ENCODE measurements around the gene KIF20A.

Gene KIF20A

GRCh38 chr5:138177941-138178515 is 884 bp upstream of the KIF20A start:
- CTCF ChIA-PET: interaction anchor here (0.6 to 1.6 kb wide), 5 partner anchors 39 to 257 kb away, joined by 3 to 4 read pairs (median 4); no protein-coding TSS in a partner anchor
- peak; percentile 46 for DNase-seq (ENCODE audit: extremely low spot score)
- TF ChIP-seq, protein P1, sequence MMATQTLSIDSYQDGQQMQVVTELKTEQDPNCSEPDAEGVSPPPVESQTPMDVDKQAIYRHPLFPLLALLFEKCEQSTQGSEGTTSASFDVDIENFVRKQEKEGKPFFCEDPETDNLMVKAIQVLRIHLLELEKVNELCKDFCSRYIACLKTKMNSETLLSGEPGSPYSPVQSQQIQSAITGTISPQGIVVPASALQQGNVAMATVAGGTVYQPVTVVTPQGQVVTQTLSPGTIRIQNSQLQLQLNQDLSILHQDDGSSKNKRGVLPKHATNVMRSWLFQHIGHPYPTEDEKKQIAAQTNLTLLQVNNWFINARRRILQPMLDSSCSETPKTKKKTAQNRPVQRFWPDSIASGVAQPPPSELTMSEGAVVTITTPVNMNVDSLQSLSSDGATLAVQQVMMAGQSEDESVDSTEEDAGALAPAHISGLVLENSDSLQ (IDR thresholded peaks at IDR 0.05): no peak
- TF ChIP-seq HDGF (IDR thresholded peaks at IDR 0.05; ENCODE audit: borderline replicate concordance) (no peak), ZNF384 (IDR thresholded peaks at IDR 0.05) (no peak), CTBP1 (IDR thresholded peaks at IDR 0.05; ENCODE audit: borderline replicate concordance) (no peak), LEF1 (IDR thresholded peaks at IDR 0.05; ENCODE audit: borderline replicate concordance) (no peak), ARNT (IDR thresholded peaks at IDR 0.05) (no peak), ELF4 (IDR thresholded peaks at IDR 0.05) (no peak), FOXA1 (IDR thresholded peaks at IDR 0.05) (no peak)
- POLR2A ChIA-PET: interaction anchor here (0.6 to 2.6 kb wide), 8 partner anchors 10 to 272 kb away, joined by 3 to 14 read pairs (median 6); partner anchors contain the start of gene CDC23

GRCh38 chr5:138179277-138179857 is 455 bp downstream of the KIF20A start:
- POLR2A ChIA-PET: interaction anchor here (0.7 to 2.6 kb wide), 24 partner anchors 9 to 325 kb away, joined by 3 to 19 read pairs (median 5); partner anchors contain the start of genes CDC23, CDC25C, FAM53C and KDM3B
- 0 out of 2 replicates have a peak, but pooled peaks have one; percentile 2 for TF ChIP-seq L3MBTL2 (conservative IDR thresholded peaks at IDR 0.05)
- TF ChIP-seq ELF4 (IDR thresholded peaks at IDR 0.05): no peak
- CTCF ChIA-PET: interaction anchor here (0.6 to 1.8 kb wide), 15 partner anchors 27 to 324 kb away, joined by 3 to 6 read pairs (median 4); partner anchors contain the start of genes CDC25C and KDM3B
- DNase-seq (ENCODE audit: extremely low spot score): peak; percentile 27

GRCh38 chr5:138180183-138180782 is 1.4 kb downstream of the KIF20A start:
- peak; percentile 53 for DNase-seq (ENCODE audit: extremely low spot score)
- CTCF ChIA-PET: interaction anchor here (0.6 to 1.8 kb wide), 8 partner anchors 43 to 323 kb away, joined by 3 to 6 read pairs (median 4); partner anchors contain the start of genes CDC25C and KDM3B
- POLR2A ChIA-PET: interaction anchor here (0.6 to 2.6 kb wide), 5 partner anchors 8 to 518 kb away, joined by 3 to 19 read pairs (median 6); partner anchors contain the start of gene CDC23
- TF ChIP-seq, protein P1 (IDR thresholded peaks at IDR 0.05): peak; percentile 59
- no peak for TF ChIP-seq FOXK2 (IDR thresholded peaks at IDR 0.05)

DNA sequence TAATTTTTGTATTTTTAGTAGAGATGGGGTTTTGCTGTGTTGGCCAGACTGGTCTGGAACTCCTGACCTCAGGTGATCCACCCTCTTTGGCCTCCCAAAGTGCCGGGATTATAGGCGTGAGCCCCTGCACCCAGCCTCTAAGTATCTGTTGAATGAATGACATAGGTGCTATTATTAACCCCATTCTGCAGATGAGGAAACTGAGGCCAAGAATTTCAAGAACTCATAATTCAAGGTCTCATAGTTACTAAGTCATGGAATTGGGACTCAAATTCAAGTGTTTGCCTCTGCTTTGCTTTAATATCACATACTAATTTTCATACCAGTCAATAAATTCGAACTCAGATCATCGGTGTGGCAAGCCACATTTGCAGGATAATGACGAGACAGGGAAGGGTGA is 1.9 kb downstream of the KIF20A start:
- ChIA-PET POLR2A (no interaction called here), CTCF (interaction anchor here (1.4 to 1.8 kb wide), 3 partner anchors 63 to 318 kb away, joined by 4 to 6 read pairs (median 4); no protein-coding TSS in a partner anchor)
- no peak for DNase-seq (ENCODE audit: extremely low spot score)
- TF ChIP-seq ARNT (IDR thresholded peaks at IDR 0.05): no peak
- no peak for TF ChIP-seq FOXA1 (IDR thresholded peaks at IDR 0.05)
- TF ChIP-seq SP1 (IDR thresholded peaks at IDR 0.05): no peak
- TF ChIP-seq HDGF (IDR thresholded peaks at IDR 0.05; ENCODE audit: borderline replicate concordance): no peak
- no peak for TF ChIP-seq ZNF384 (IDR thresholded peaks at IDR 0.05)
- no peak for TF ChIP-seq FOXM1 (IDR thresholded peaks at IDR 0.05; ENCODE audit: borderline replicate concordance)

DNA sequence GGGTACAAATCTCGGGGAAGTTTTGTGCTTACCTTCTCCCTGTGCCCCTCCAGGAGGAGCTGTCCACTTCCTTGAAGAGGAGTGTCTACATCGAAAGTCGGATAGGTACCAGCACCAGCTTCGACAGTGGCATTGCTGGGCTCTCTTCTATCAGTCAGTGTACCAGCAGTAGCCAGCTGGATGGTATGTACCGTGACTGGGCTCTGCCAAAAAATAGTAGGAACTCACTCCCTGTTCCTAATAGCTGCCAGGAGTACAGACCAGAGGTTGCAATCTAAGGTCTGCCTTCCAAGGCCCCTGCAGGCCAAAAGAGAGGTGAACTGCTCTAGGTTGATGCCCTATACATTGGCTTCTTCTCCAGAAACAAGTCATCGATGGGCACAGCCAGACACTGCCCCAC is 3.9 kb downstream of the KIF20A start:
- DNase-seq (ENCODE audit: extremely low spot score): no peak
- CTCF ChIA-PET: interaction anchor here (1.1 kb wide), 1 partner anchor 171 kb away, joined by 3 read pairs; no protein-coding TSS in a partner anchor
- TF ChIP-seq, protein P1 (IDR thresholded peaks at IDR 0.05): no peak
- TF ChIP-seq TARDBP (IDR thresholded peaks at IDR 0.05): no peak
- no peak for TF ChIP-seq ARNT (IDR thresholded peaks at IDR 0.05)
- TF ChIP-seq SP1 (IDR thresholded peaks at IDR 0.05): no peak
- TF ChIP-seq ELF4 (IDR thresholded peaks at IDR 0.05): no peak
- TF ChIP-seq NFRKB (IDR thresholded peaks at IDR 0.05): no peak
- no peak for TF ChIP-seq HDGF (IDR thresholded peaks at IDR 0.05; ENCODE audit: borderline replicate concordance)
- no peak for TF ChIP-seq L3MBTL2 (conservative IDR thresholded peaks at IDR 0.05)
- TF ChIP-seq FOXA1 (IDR thresholded peaks at IDR 0.05): no peak
- TF ChIP-seq ZNF384 (IDR thresholded peaks at IDR 0.05): no peak
- TF ChIP-seq FOXK2 (IDR thresholded peaks at IDR 0.05): no peak
- no peak for TF ChIP-seq LEF1 (IDR thresholded peaks at IDR 0.05; ENCODE audit: borderline replicate concordance)
- no peak for TF ChIP-seq CTBP1 (IDR thresholded peaks at IDR 0.05; ENCODE audit: borderline replicate concordance)
- no peak for TF ChIP-seq SUZ12 (IDR thresholded peaks at IDR 0.05)
- no peak for TF ChIP-seq FOXM1 (IDR thresholded peaks at IDR 0.05; ENCODE audit: borderline replicate concordance)
- TF ChIP-seq BHLHE40 (IDR thresholded peaks at IDR 0.05; ENCODE audit: borderline replicate concordance): no peak
- POLR2A ChIA-PET: interaction anchor here (1.6 kb wide), 1 partner anchor 31 kb away, joined by 5 read pairs; the partner anchor contains the start of gene CDC23

- ChIA-PET POLR2A (interaction anchor here (0.8 to 4.9 kb wide), 2 partner anchors 13 to 27 kb away, joined by 5 to 20 read pairs; partner anchors contain the start of gene CDC23), CTCF (interaction anchor here (0.5 kb wide), 1 partner anchor 9 kb away, joined by 3 read pairs; no protein-coding TSS in a partner anchor)
- no peak for DNase-seq (ENCODE audit: extremely low spot score)
- TF ChIP-seq HDGF (IDR thresholded peaks at IDR 0.05; ENCODE audit: borderline replicate concordance) (no peak), FOXA1 (IDR thresholded peaks at IDR 0.05) (no peak), L3MBTL2 (conservative IDR thresholded peaks at IDR 0.05) (no peak), ZNF384 (IDR thresholded peaks at IDR 0.05) (no peak), NFRKB (IDR thresholded peaks at IDR 0.05) (no peak), TARDBP (IDR thresholded peaks at IDR 0.05) (no peak), SUZ12 (IDR thresholded peaks at IDR 0.05) (no peak), FOXK2 (IDR thresholded peaks at IDR 0.05) (no peak)
- TF ChIP-seq, protein P1 (IDR thresholded peaks at IDR 0.05): no peak
Measured at GRCh38 chr5:138186002-138186447, 7.1 kb downstream of the KIF20A start.

Data from HEK293T (cell line).